ENCODE results near the gene FUT2. TPM values are rescaled to one million over a fixed set of nuclear protein-coding genes. Genes with fewer than 3 reads are reported as not detected.

Gene FUT2
- total and polyA plus RNA-seq, 10 of the 15 experiments (the other 5 are each of a cell fraction or from before 2014, with no cell fraction given): 0.02 to 0.13 (median 0.07) TPM; not detected in 7

- TF ChIP-seq, protein P1, sequence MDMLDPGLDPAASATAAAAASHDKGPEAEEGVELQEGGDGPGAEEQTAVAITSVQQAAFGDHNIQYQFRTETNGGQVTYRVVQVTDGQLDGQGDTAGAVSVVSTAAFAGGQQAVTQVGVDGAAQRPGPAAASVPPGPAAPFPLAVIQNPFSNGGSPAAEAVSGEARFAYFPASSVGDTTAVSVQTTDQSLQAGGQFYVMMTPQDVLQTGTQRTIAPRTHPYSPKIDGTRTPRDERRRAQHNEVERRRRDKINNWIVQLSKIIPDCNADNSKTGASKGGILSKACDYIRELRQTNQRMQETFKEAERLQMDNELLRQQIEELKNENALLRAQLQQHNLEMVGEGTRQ (IDR thresholded peaks at IDR 0.05; ENCODE audit: borderline replicate concordance, low read depth, low read length): no peak
- TF ChIP-seq, protein P2, sequence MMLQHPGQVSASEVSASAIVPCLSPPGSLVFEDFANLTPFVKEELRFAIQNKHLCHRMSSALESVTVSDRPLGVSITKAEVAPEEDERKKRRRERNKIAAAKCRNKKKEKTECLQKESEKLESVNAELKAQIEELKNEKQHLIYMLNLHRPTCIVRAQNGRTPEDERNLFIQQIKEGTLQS (IDR thresholded peaks at IDR 0.05; ENCODE audit: borderline replicate concordance, extremely low read depth, low read depth, low read length): no peak
- TF ChIP-seq RELA (IDR thresholded peaks at IDR 0.05; ENCODE audit: borderline replicate concordance, partially characterized antibody) (no peak), NRF1 (conservative IDR thresholded peaks at IDR 0.05; ENCODE audit: low read depth, low read length) (no peak), EED (IDR thresholded peaks at IDR 0.05; ENCODE audit: low read depth) (no peak), BHLHE40 (IDR thresholded peaks at IDR 0.05; ENCODE audit: borderline replicate concordance in 1 of 2, low read depth in 2 of 2, low read length in 1 of 2) (no peak), ZSCAN29 (IDR thresholded peaks at IDR 0.05) (no peak)
Measured at GRCh38 chr19:48731452-48731851, 35.7 kb downstream of the FUT2 start (continued).

DNA sequence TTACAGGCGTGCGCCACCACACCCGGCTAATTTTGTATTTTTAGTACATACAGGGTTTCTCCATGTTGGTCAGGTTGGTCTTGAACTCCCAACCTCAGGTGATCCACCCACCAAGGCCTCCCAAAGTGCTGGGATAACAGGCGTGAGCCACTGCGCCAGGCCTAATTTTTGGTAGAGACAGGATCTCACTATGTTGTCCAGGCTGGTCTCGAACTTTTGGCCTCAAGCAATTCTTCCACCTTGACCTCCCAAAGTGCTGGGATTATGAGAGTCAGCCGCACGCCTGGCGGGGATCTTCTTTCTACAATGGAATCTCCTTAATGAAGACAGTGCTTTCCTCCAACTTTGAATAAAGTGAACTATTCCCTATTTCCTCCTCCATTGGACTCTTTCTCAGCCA, 38.9 kb downstream of the FUT2 start:
- ChIA-PET SMC1A (ENCODE audit: uncharacterized antibody, unreplicated experiment) (no interaction called here), POLR2A (no interaction called here), CTCF (interaction anchor here (0.9 kb wide), 1 partner anchor 108 kb away, joined by 4 read pairs; no protein-coding TSS in a partner anchor), RAD21 (ENCODE audit: unreplicated experiment) (no interaction called here)
- Histone ChIP-seq H4K20me1 (ENCODE audit: control insufficient read depth, insufficient read depth) (no peaks in the 10 kb centered on the region), H3K9me3 (replicated peaks; ENCODE audit: control insufficient read depth, insufficient read depth, low read length) (no peaks in the 10 kb centered on the region; the same call in 2 of the 3 replicates), H3K79me2 (ENCODE audit: control insufficient read depth, insufficient read depth, low read length) (no peaks in the 10 kb centered on the region), H2AFZ (ENCODE audit: control insufficient read depth, low read depth, low read length) (no peak overlapping the region), H3K36me3 (ENCODE audit: control insufficient read depth in 2 of 2, insufficient read depth in 2 of 2, low read length in 1 of 2) (no peaks in the 10 kb centered on the region), H3K27ac (ENCODE audit: control insufficient read depth, insufficient read depth) (no peak overlapping the region), H3K4me2 (ENCODE audit: control insufficient read depth, insufficient read depth) (no peak overlapping the region), H3K27me3 (replicated peaks in 1 of 2; ENCODE audit: control insufficient read depth in 2 of 2, insufficient read depth in 2 of 2, low read length in 1 of 2) (no peaks in the 10 kb centered on the region; a peak in 1 of 4 replicates), H3K4me1 (ENCODE audit: control insufficient read depth, insufficient read depth, low read length) (peaks cover 5% of the 10 kb centered on the region), H3K4me3 (no peak overlapping the region), H3K9ac (ENCODE audit: control insufficient read depth, insufficient read depth, low read length) (no peak overlapping the region)
- FAIRE-seq: no peak
- ATAC-seq: no peak
- intact Hi-C loops (cut with micrococcal nuclease; ENCODE audit: unreplicated experiment) (no loop called here), in situ Hi-C loops (cut with MboI) (no loop called here)
- WGBS (ENCODE audit: insufficient coverage, insufficient replicate concordance, low lambda C conversion rate, missing lambda C conversion rate): 74% methylated on average over 9 of the region's 9 CpGs
- no peak for DNase-seq (ENCODE audit: low read depth, low spot score)
- BruUV-seq (replicated peaks): no TSS peak
- TF ChIP-seq SMC3 (IDR thresholded peaks at IDR 0.05; ENCODE audit: borderline replicate concordance, low read length) (no peak), CBX3 (IDR thresholded peaks at IDR 0.05; ENCODE audit: borderline replicate concordance, low read depth) (no peak), BRCA1 (IDR thresholded peaks at IDR 0.05; ENCODE audit: low read depth, low read length) (no peak), HSF1 (IDR thresholded peaks at IDR 0.05; ENCODE audit: low read depth, low read length) (no peak), ELK1 (IDR thresholded peaks at IDR 0.05; ENCODE audit: low read depth, low read length) (no peak), ZZZ3 (IDR thresholded peaks at IDR 0.05; ENCODE audit: control insufficient read depth, insufficient read length, low read depth) (no peak), JUNB (IDR thresholded peaks at IDR 0.05) (no peak), HCFC1 (IDR thresholded peaks at IDR 0.05; ENCODE audit: low read length) (no peak)
- TF ChIP-seq, protein P3, sequence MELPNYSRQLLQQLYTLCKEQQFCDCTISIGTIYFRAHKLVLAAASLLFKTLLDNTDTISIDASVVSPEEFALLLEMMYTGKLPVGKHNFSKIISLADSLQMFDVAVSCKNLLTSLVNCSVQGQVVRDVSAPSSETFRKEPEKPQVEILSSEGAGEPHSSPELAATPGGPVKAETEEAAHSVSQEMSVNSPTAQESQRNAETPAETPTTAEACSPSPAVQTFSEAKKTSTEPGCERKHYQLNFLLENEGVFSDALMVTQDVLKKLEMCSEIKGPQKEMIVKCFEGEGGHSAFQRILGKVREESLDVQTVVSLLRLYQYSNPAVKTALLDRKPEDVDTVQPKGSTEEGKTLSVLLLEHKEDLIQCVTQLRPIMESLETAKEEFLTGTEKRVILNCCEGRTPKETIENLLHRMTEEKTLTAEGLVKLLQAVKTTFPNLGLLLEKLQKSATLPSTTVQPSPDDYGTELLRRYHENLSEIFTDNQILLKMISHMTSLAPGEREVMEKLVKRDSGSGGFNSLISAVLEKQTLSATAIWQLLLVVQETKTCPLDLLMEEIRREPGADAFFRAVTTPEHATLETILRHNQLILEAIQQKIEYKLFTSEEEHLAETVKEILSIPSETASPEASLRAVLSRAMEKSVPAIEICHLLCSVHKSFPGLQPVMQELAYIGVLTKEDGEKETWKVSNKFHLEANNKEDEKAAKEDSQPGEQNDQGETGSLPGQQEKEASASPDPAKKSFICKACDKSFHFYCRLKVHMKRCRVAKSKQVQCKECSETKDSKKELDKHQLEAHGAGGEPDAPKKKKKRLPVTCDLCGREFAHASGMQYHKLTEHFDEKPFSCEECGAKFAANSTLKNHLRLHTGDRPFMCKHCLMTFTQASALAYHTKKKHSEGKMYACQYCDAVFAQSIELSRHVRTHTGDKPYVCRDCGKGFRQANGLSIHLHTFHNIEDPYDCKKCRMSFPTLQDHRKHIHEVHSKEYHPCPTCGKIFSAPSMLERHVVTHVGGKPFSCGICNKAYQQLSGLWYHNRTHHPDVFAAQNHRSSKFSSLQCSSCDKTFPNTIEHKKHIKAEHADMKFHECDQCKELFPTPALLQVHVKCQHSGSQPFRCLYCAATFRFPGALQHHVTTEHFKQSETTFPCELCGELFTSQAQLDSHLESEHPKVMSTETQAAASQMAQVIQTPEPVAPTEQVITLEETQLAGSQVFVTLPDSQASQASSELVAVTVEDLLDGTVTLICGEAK (IDR thresholded peaks at IDR 0.05; ENCODE audit: borderline replicate concordance): no peak

All from GM12878 (cell line).